ENCODE results near the gene LRTM2.

LRTM2 gene

GRCh38 chr12:1845427-1845826 is 25.1 kb downstream of the LRTM2 start:
- no peak overlapping the region for H3K27ac ChIP-seq
- peaks cover 0 to under 1% of the 10 kb centered on the region in 2 experiments for H3K4me1 ChIP-seq (ENCODE audit: control insufficient read depth in 1 of 2, insufficient read depth in 1 of 2, low read depth in 1 of 2, low read length in 1 of 2)
- H3K9me3 ChIP-seq = no peaks in the 10 kb centered on the region
- H3K27me3 ChIP-seq = peaks cover 40% of the 10 kb centered on the region
- no peak overlapping the region for H3K4me3 ChIP-seq (ENCODE audit: low read depth in 1 of 2, low read length in 1 of 2)
- no peak for TF ChIP-seq CTCF (IDR thresholded peaks at IDR 0.05)
- H3K36me3 ChIP-seq = no peaks in the 10 kb centered on the region

GRCh38 chr12:1845886-1846285 is 25.5 kb downstream of the LRTM2 start:
- Histone ChIP-seq H3K9me3 (no peaks in the 10 kb centered on the region), H3K27me3 (peaks cover 35% of the 10 kb centered on the region), H3K4me3 (ENCODE audit: low read depth in 1 of 2, low read length in 1 of 2) (no peak overlapping the region), H3K27ac (no peak overlapping the region), H3K36me3 (no peaks in the 10 kb centered on the region), H3K4me1 (ENCODE audit: control insufficient read depth in 1 of 2, insufficient read depth in 1 of 2, low read depth in 1 of 2, low read length in 1 of 2) (no peaks in the 10 kb centered on the region)
- no peak for TF ChIP-seq CTCF (IDR thresholded peaks at IDR 0.05)

GRCh38 chr12:1846421-1847405 is 26.3 kb downstream of the LRTM2 start:
- Histone ChIP-seq H3K9me3 (no peaks in the 10 kb centered on the region), H3K4me1 (ENCODE audit: control insufficient read depth in 1 of 2, insufficient read depth in 1 of 2, low read depth in 1 of 2, low read length in 1 of 2) (no peaks in the 10 kb centered on the region), H3K4me3 (ENCODE audit: low read depth in 1 of 2, low read length in 1 of 2) (no peak overlapping the region), H3K27me3 (peaks cover 27% of the 10 kb centered on the region), H3K27ac (no peak overlapping the region), H3K36me3 (no peaks in the 10 kb centered on the region)
- TF ChIP-seq CTCF (IDR thresholded peaks at IDR 0.05) = no peak

- Histone ChIP-seq H3K36me3 (no peaks in the 10 kb centered on the region), H3K4me3 (ENCODE audit: low read depth in 1 of 2, low read length in 1 of 2) (no peak overlapping the region), H3K27ac (no peak overlapping the region), H3K9me3 (no peaks in the 10 kb centered on the region), H3K4me1 (ENCODE audit: control insufficient read depth in 1 of 2, insufficient read depth in 1 of 2, low read depth in 1 of 2, low read length in 1 of 2) (no peaks in the 10 kb centered on the region), H3K27me3 (peaks cover 20% of the 10 kb centered on the region)
- no peak for TF ChIP-seq CTCF (IDR thresholded peaks at IDR 0.05)
These were observed 27.0 kb downstream of the LRTM2 start for GRCh38 chr12:1847411-1847810.

- Histone ChIP-seq H3K36me3 (no peaks in the 10 kb centered on the region), H3K9me3 (no peaks in the 10 kb centered on the region), H3K4me3 (ENCODE audit: low read depth in 1 of 2, low read length in 1 of 2) (no peak overlapping the region), H3K27ac (no peak overlapping the region), H3K4me1 (ENCODE audit: control insufficient read depth in 1 of 2, insufficient read depth in 1 of 2, low read depth in 1 of 2, low read length in 1 of 2) (no peaks in the 10 kb centered on the region), H3K27me3 (peaks cover 14% of the 10 kb centered on the region)
- no peak for TF ChIP-seq CTCF (IDR thresholded peaks at IDR 0.05)
These were observed 27.8 kb downstream of the LRTM2 start for GRCh38 chr12:1848146-1848545.
